HCT116 (cell line): ENCODE results near the gene SPRED1. TPM values are rescaled to one million over a fixed set of nuclear protein-coding genes. Genes with fewer than 3 reads are reported as not detected.

ENCODE experiments used
- ATAC-seq: fragments of 200-7000 bp; cut with Tn5 transposase; 2 replicates; pipeline ENCODE4 v1.9.1; 2020; ENCODE audit warnings: mild to moderate bottlenecking, moderate library complexity
- BruUV-seq: library from RNA; stranded (reverse); fragments of 400-500 nt; replicated peaks from 2 replicates; lab custom pipeline; 2021; lab: Mats Ljungman, UMichigan
- CTCF ChIA-PET: fragments of 300-600 bp; sonication (Branson Sonifier 250); formaldehyde crosslinking; loops from one replicate; lab custom pipeline; 2021; ENCODE audit warnings: antibody characterized with exemption; lab: Charles Lee
- POLR2A ChIA-PET: fragments of 300-600, 350-600 bp; sonication (Branson Sonifier 250); formaldehyde crosslinking; loops from one replicate; lab custom pipeline; 2021; ENCODE audit warnings: antibody characterized with exemption; lab: Charles Lee
- RAD21 ChIA-PET, 2 experiments: fragments of 300-600 bp; sonication (Branson Sonifier 250); formaldehyde crosslinking; loops; one replicate each; lab custom pipeline; 2023; ENCODE audit warnings: low total read pairs in 2 of 2; ENCODE audit not compliant: uncharacterized antibody in 2 of 2, unreplicated experiment in 2 of 2, low non-redundant PET in 1 of 2; lab: Charles Lee
- DNase-seq: peaks from one replicate; pipeline ENCODE4 v3.0.0-alpha.2; 2010; ENCODE audit warnings: low read depth, low spot score
- H2AFZ ChIP-seq: fragments of 200-600 bp; shearing (Covaris generic), sonication (generic); 2 replicates; pipeline ENCODE4 v1.6.1; 2017; ENCODE audit warnings: low read depth, mixed run types, mixed read lengths, antibody characterized with exemption, low read length; ENCODE audit not compliant: poor library complexity, severe bottlenecking
- H3K27ac ChIP-seq: 2 replicates; pipeline ENCODE4 v1.5.1; 2012; ENCODE audit warnings: low read depth, low read length
- H3K27me3 ChIP-seq: fragments of 200-600 bp; sonication (generic); 2 replicates; pipeline ENCODE4 v1.6.1; 2016; ENCODE audit warnings: mixed run types, low read length, mixed read lengths; ENCODE audit not compliant: insufficient read depth
- H3K36me3 ChIP-seq, 2 experiments: fragments of 200-500 bp in 1 of 2; fragments of 200-600 bp in 1 of 2; sonication (Bioruptor generic) in 1 of 2; sonication (generic) in 1 of 2; 2 replicates each; pipeline versions ENCODE4 v1.5.1 to v1.6.1; 2014 to 2016; ENCODE audit warnings: low read length in 2 of 2, inconsistent platforms in 1 of 2, mixed read lengths in 1 of 2, mixed run types in 1 of 2; ENCODE audit not compliant: insufficient read depth in 2 of 2, control insufficient read depth in 1 of 2
- H3K4me1 ChIP-seq, 2 experiments: fragments of 200-600 bp in 1 of 2; sonication (generic) in 1 of 2; 2 replicates each; pipeline versions ENCODE4 v1.5.1 to v1.6.1; 2012 to 2017; ENCODE audit warnings: low read length in 2 of 2, inconsistent platforms in 1 of 2, mild to moderate bottlenecking in 1 of 2, mixed read lengths in 1 of 2, mixed run types in 1 of 2, moderate library complexity in 1 of 2; ENCODE audit not compliant: insufficient read depth in 2 of 2, control insufficient read depth in 1 of 2
- H3K4me2 ChIP-seq: fragments of 200-600 bp; sonication (generic); 2 replicates; pipeline ENCODE4 v1.6.1; 2017; ENCODE audit warnings: mixed run types, low read length, mixed read lengths
- H3K4me3 ChIP-seq, 2 experiments: fragments of 200-600 bp in 1 of 2; sonication (generic) in 1 of 2; replicated peaks in 1 of 2; 2 replicates each; pipeline ENCODE4 v1.5.1; 2011 to 2016; ENCODE audit warnings: low read length in 2 of 2, control low read depth in 1 of 2, low read depth in 1 of 2, mild to moderate bottlenecking in 1 of 2, mixed read lengths in 1 of 2, mixed run types in 1 of 2
- H3K79me2 ChIP-seq: fragments of 200-600 bp; sonication (generic); 2 replicates; pipeline ENCODE4 v1.6.1; 2017; ENCODE audit warnings: mild to moderate bottlenecking, mixed run types, low read length, moderate library complexity, mixed read lengths; ENCODE audit not compliant: insufficient read depth
- H3K9ac ChIP-seq: fragments of 200-600 bp; sonication (generic); 2 replicates; pipeline ENCODE4 v1.6.1; 2016; ENCODE audit warnings: low read length, mixed read lengths
- H3K9me2 ChIP-seq: fragments of 200-600 bp; sonication (generic), shearing (Covaris generic); 2 replicates; pipeline ENCODE4 v1.6.1; 2017; ENCODE audit warnings: mixed run types, mild to moderate bottlenecking, moderate library complexity; ENCODE audit not compliant: insufficient read depth
- H3K9me3 ChIP-seq, 2 experiments: fragments of 200-500 bp in 1 of 2; fragments of 200-600 bp in 1 of 2; sonication (Bioruptor generic) in 1 of 2; sonication (generic) in 1 of 2; 2 replicates each; pipeline ENCODE4 v1.6.1; 2014 to 2017; ENCODE audit warnings: low read length in 2 of 2, mixed read lengths in 2 of 2, inconsistent platforms in 1 of 2, low read depth in 1 of 2, mild to moderate bottlenecking in 1 of 2, mixed run types in 1 of 2, moderate library complexity in 1 of 2; ENCODE audit not compliant: control insufficient read depth in 1 of 2, insufficient read depth in 1 of 2
- H4K20me1 ChIP-seq: fragments of 200-600 bp; sonication (generic), shearing (Covaris generic); 2 replicates; pipeline ENCODE4 v1.6.1; 2017; ENCODE audit warnings: mixed run types, mild to moderate bottlenecking, moderate library complexity; ENCODE audit not compliant: insufficient read depth
- CBX3 ChIP-seq: IDR thresholded peaks from 2 replicates; pipeline ENCODE4 v1.6.1; 2012; ENCODE audit warnings: low read depth
- CEBPB ChIP-seq: IDR thresholded peaks from 2 replicates; pipeline ENCODE4 v1.6.1; 2012; ENCODE audit warnings: low read depth
- EGR1 ChIP-seq: IDR thresholded peaks from 2 replicates; pipeline ENCODE4 v1.6.1; 2012; ENCODE audit warnings: low read depth
- EZH2 ChIP-seq: fragments of 200-600 bp; sonication (generic); IDR thresholded peaks from 2 replicates; pipeline ENCODE4 v1.6.1; 2017; ENCODE audit warnings: antibody characterized with exemption, mixed run types
- POLR2A ChIP-seq: IDR thresholded peaks from 2 replicates; pipeline ENCODE4 v1.7.0; 2011; ENCODE audit warnings: borderline replicate concordance; ENCODE audit not compliant: insufficient read depth, insufficient read length; ENCODE audit errors: extremely low read depth
- POLR2AphosphoS5 ChIP-seq: IDR thresholded peaks from 2 replicates; pipeline ENCODE4 v1.6.1; 2011; ENCODE audit warnings: mild to moderate bottlenecking, low read depth, low read length, moderate library complexity
- SIN3A ChIP-seq: IDR thresholded peaks from 2 replicates; pipeline ENCODE4 v1.6.1; 2012; ENCODE audit warnings: low read depth
- SP1 ChIP-seq: IDR thresholded peaks from 2 replicates; pipeline ENCODE4 v1.6.1; 2012; ENCODE audit warnings: low read depth
- SRF ChIP-seq: IDR thresholded peaks from 2 replicates; pipeline ENCODE4 v1.6.1; 2012; ENCODE audit warnings: low read depth
- ZNF274 ChIP-seq: fragments of 200-500 bp; sonication (Bioruptor generic); IDR thresholded peaks from 2 replicates; pipeline ENCODE4 v1.6.1; 2014; ENCODE audit warnings: mild to moderate bottlenecking, low read depth, low read length, inconsistent platforms
- intact Hi-C: fragments of 100-400 bp; cut with micrococcal nuclease; formaldehyde crosslinking; loops from 2 replicates; pipeline ENCODE4 v1.10.0; 2022
- total RNA-seq: library from RNA; stranded (reverse); gene quantifications from one replicate; pipeline ENCODE4 v1.2.1, GENCODE V29; 2021; ENCODE audit not compliant: unreplicated experiment
- TF ChIP-seq, protein P1 (sequence below): IDR thresholded peaks from 2 replicates; pipeline ENCODE4 v1.6.1; 2012
- TF ChIP-seq, protein P2 (sequence below): IDR thresholded peaks from 2 replicates; pipeline ENCODE4 v1.6.1; 2011; ENCODE audit warnings: mild to moderate bottlenecking, low read length, moderate library complexity; ENCODE audit not compliant: insufficient replicate concordance; ENCODE audit errors: extremely low read depth
- TF ChIP-seq, protein P3 (sequence below): IDR thresholded peaks from 2 replicates; pipeline ENCODE4 v1.6.1; 2012; ENCODE audit warnings: low read depth

SPRED1 gene
- total RNA-seq, 1 experiment from 2014 or later: 24.7 TPM

DNA sequence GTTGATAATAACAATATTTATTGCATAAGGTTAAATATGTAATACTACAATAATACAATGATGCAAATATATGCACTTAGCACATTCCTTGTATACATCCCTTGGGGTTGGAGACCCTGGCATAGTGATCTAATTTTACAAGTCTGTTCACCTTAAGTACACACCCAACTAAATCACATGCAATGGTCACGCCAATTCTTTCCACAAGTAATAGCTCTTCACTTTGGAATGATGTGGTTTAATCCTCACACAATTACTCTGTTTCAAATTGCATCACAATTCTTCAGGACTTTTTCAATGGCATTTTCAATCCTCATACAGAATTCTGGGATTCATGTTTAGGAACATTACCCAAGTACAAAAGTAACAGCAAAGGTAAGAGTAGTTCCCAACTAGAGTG lies 27.3 kb upstream of the SPRED1 start:
- DNase-seq (no peak), ATAC-seq (no peak)
- ChIA-PET CTCF (no interaction called here), POLR2A (interaction anchor here (1.6 kb wide), 1 partner anchor 27 kb away, joined by 6 read pairs; the partner anchor contains the start of gene SPRED1), RAD21 (no interaction called here)
- no peak overlapping the region for H3K27ac ChIP-seq
- H3K4me2 ChIP-seq: no peak overlapping the region
- no peaks in the 10 kb centered on the region for H3K36me3 ChIP-seq
- TF ChIP-seq CBX3: no peak
- TF ChIP-seq POLR2AphosphoS5: no peak
- TF ChIP-seq SP1: no peak
- no peak for TF ChIP-seq SIN3A
- TF ChIP-seq CEBPB: no peak
- TF ChIP-seq ZNF274: no peak
- TF ChIP-seq POLR2A: no peak
- no peak for TF ChIP-seq EZH2
- TF ChIP-seq, protein P1, sequence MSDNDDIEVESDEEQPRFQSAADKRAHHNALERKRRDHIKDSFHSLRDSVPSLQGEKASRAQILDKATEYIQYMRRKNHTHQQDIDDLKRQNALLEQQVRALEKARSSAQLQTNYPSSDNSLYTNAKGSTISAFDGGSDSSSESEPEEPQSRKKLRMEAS: no peak
- TF ChIP-seq SRF: no peak
- no peak overlapping the region for H3K9ac ChIP-seq
- H4K20me1 ChIP-seq: no peaks in the 10 kb centered on the region
- intact Hi-C loops: no loop called here
- no peaks in the 10 kb centered on the region for H3K9me2 ChIP-seq
- H3K79me2 ChIP-seq: no peaks in the 10 kb centered on the region
- H2AFZ ChIP-seq: no peak overlapping the region
- no peaks in the 10 kb centered on the region for H3K9me3 ChIP-seq
- no peaks in the 10 kb centered on the region for H3K27me3 ChIP-seq
- H3K4me3 ChIP-seq: no peak overlapping the region
- no TSS peak for BruUV-seq
- H3K4me1 ChIP-seq: peaks cover 4 to 11% of the 10 kb centered on the region in 2 experiments; a peak in 3 of 4 replicates

DNA sequence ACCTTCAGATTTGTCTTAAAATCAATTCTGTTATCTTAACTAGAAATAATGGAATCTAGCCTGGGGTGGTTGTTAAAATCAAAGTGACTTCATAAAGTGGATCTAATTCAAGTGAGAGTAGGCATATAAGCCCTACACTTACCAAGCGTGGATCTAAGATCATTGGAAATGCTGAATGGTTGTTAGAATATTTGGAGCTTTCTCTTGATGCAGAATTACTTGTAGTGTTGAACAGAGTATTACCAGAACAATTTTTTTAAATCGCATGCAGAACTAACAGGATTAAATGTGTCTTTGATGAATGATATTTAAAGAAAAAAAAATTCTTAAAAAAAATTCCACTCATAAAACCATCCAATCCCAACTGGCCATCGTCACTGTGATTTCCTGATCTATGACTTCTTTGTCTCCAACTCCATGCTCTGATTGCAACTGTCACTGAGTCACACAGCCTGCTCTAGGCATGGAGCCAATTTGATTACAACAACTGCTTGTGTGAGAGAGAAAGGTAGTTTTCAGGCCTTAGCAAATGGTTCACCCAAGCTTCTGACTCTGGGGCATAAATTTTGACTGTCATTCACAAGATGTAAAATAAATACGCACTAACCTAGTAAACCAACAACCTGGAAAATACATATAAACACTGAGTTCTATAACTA lies 25.9 kb upstream of the SPRED1 start:
- Histone ChIP-seq H3K79me2 (no peaks in the 10 kb centered on the region), H3K27me3 (no peaks in the 10 kb centered on the region), H3K9me2 (no peaks in the 10 kb centered on the region), H3K27ac (no peak overlapping the region), H3K9me3 (no peaks in the 10 kb centered on the region), H3K9ac (no peak overlapping the region), H3K4me3 (no peak overlapping the region), H4K20me1 (no peaks in the 10 kb centered on the region), H3K4me1 (peaks cover 4 to 11% of the 10 kb centered on the region in 2 experiments; a peak in 3 of 4 replicates), H2AFZ (peak overlapping the region; percentile 85), H3K36me3 (no peaks in the 10 kb centered on the region), H3K4me2 (peak overlapping the region; percentile 25; the same call in 1 of the 2 replicates)
- intact Hi-C loops: no loop called here
- ChIA-PET POLR2A (interaction anchor here (0.8 to 3.0 kb wide), 2 partner anchors 9 to 25 kb away, joined by 3 to 15 read pairs; partner anchors contain the start of gene SPRED1), RAD21 (no interaction called here), CTCF (no interaction called here)
- DNase-seq: peak; percentile 85
- ATAC-seq: peak; percentile 79
- BruUV-seq: no TSS peak
- TF ChIP-seq, protein P2, sequence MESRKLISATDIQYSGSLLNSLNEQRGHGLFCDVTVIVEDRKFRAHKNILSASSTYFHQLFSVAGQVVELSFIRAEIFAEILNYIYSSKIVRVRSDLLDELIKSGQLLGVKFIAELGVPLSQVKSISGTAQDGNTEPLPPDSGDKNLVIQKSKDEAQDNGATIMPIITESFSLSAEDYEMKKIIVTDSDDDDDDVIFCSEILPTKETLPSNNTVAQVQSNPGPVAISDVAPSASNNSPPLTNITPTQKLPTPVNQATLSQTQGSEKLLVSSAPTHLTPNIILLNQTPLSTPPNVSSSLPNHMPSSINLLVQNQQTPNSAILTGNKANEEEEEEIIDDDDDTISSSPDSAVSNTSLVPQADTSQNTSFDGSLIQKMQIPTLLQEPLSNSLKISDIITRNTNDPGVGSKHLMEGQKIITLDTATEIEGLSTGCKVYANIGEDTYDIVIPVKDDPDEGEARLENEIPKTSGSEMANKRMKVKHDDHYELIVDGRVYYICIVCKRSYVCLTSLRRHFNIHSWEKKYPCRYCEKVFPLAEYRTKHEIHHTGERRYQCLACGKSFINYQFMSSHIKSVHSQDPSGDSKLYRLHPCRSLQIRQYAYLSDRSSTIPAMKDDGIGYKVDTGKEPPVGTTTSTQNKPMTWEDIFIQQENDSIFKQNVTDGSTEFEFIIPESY: no peak
- TF ChIP-seq, protein P1: peak; percentile 36; the same call in 1 of the 2 replicates
- peak; percentile 72 for TF ChIP-seq CEBPB
- peak; percentile 20; the same call in 1 of the 2 replicates for TF ChIP-seq SP1
- TF ChIP-seq POLR2AphosphoS5: peak; percentile 50; the same call in 1 of the 2 replicates
- TF ChIP-seq ZNF274: no peak
- TF ChIP-seq EZH2: no peak
- TF ChIP-seq, protein P3, sequence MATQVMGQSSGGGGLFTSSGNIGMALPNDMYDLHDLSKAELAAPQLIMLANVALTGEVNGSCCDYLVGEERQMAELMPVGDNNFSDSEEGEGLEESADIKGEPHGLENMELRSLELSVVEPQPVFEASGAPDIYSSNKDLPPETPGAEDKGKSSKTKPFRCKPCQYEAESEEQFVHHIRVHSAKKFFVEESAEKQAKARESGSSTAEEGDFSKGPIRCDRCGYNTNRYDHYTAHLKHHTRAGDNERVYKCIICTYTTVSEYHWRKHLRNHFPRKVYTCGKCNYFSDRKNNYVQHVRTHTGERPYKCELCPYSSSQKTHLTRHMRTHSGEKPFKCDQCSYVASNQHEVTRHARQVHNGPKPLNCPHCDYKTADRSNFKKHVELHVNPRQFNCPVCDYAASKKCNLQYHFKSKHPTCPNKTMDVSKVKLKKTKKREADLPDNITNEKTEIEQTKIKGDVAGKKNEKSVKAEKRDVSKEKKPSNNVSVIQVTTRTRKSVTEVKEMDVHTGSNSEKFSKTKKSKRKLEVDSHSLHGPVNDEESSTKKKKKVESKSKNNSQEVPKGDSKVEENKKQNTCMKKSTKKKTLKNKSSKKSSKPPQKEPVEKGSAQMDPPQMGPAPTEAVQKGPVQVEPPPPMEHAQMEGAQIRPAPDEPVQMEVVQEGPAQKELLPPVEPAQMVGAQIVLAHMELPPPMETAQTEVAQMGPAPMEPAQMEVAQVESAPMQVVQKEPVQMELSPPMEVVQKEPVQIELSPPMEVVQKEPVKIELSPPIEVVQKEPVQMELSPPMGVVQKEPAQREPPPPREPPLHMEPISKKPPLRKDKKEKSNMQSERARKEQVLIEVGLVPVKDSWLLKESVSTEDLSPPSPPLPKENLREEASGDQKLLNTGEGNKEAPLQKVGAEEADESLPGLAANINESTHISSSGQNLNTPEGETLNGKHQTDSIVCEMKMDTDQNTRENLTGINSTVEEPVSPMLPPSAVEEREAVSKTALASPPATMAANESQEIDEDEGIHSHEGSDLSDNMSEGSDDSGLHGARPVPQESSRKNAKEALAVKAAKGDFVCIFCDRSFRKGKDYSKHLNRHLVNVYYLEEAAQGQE: no peak
- TF ChIP-seq CBX3: no peak
- no peak for TF ChIP-seq EGR1
